Activated T-helper 17 cell treated with anti-CD3 and anti-CD28 coated beads, Interleukin-2, amount 50 U/mL, for 72 hours (primary cell): ENCODE results near the gene OPN4. TPM values are rescaled to one million over a fixed set of nuclear protein-coding genes. Genes with fewer than 3 reads are reported as not detected.

Experiments used
- ATAC-seq: fragments of 150-1000 bp; cut with Tn5 transposase; replicated peaks from 2 replicates; pipeline ENCODE4 v1.10.0; 2021; ENCODE audit warnings: mild to moderate bottlenecking, moderate library complexity
- H3K27ac Mint-ChIP-seq: one replicate; pipeline ENCODE4 v1.8.0; 2022; ENCODE audit warnings: mixed read lengths
- H3K27me3 Mint-ChIP-seq: one replicate; pipeline ENCODE4 v1.8.0; 2022; ENCODE audit warnings: mixed read lengths
- H3K36me3 Mint-ChIP-seq: one replicate; pipeline ENCODE4 v1.8.0; 2022; ENCODE audit warnings: low read depth, mild to moderate bottlenecking, mixed read lengths
- H3K4me1 Mint-ChIP-seq: one replicate; pipeline ENCODE4 v1.8.0; 2022; ENCODE audit warnings: mixed read lengths
- H3K4me3 Mint-ChIP-seq: one replicate; pipeline ENCODE4 v1.8.0; 2022; ENCODE audit warnings: mild to moderate bottlenecking, mixed read lengths
- H3K9me3 Mint-ChIP-seq: one replicate; pipeline ENCODE4 v1.8.0; 2022; ENCODE audit warnings: mixed read lengths
- total RNA-seq, 2 donors: library from RNA; stranded (reverse); gene quantifications; one replicate each; pipeline ENCODE4 v1.2.3, GENCODE V29; 2022

OPN4 gene
- total RNA-seq, 2 donors from 2014 or later = not detected

DNA sequence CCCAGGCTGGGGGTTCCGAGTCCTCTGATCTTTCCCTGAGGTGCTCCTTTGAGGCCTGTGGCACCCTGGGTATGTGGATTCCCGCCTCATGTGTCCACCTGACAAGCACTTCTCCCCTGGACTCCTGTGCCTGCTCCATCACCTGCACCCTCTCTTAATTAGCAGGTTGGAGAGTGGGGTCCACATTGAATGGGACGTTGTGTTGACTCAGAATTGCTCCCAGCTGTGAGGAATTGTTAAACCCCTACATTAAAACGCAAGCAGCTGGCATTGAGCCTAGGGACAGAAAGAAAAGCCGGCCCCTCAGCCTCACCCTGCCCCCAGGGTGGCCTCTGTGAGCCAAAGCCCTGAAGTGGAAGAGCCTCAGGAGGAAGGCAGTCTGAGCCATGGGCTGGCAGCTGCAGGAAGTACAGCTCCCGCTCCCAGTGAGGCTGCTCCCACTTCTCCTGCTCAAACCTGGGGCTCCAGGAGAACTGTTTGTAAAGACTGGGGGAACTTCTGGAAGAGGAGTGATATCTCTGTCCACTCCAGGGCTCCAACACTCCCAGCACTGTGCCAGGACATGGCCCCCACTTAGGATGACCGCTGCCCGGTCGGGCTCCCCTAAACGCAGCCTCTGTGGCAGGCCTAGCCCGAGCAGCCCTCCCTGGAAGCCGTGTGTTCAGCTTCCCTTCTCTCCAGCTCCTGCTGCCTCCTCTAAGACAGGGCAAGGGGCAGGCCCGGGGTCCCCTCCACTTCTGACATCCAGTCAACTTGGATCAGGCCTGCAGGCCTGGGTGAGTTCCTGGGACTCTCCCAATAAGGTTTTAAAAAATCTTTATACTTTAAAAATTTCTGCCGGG lies 1.8 kb upstream of the OPN4 start:
- no peak for ATAC-seq
- Mint-ChIP-seq H3K4me3 (no peak overlapping the region), H3K9me3 (no peaks in the 10 kb centered on the region), H3K4me1 (no peaks in the 10 kb centered on the region), H3K27me3 (peaks cover 4% of the 10 kb centered on the region), H3K36me3 (no peaks in the 10 kb centered on the region), H3K27ac (no peak overlapping the region)

DNA sequence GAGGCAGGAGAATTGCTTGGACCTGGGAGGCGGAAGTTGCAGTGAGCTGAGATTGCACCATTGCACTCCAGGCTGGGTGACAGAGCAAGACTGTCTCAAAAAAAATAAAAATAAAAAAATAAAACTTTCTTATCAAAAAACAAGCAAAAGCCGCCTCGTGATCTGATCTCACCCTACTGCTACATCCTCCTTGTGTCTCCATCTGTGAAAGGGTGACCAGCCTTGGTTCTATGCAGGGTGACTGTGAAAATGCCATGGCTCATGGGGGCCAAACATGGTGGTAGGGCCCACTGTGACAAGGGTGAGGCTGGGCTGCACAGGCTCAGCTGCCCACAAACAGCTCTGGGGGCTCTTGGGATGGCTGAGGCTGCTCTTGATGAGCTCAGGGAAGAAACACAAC lies 968 bp upstream of the OPN4 start:
- H3K27me3 Mint-ChIP-seq = peaks cover 4% of the 10 kb centered on the region
- H3K4me3 Mint-ChIP-seq = no peak overlapping the region
- no peaks in the 10 kb centered on the region for H3K36me3 Mint-ChIP-seq

DNA sequence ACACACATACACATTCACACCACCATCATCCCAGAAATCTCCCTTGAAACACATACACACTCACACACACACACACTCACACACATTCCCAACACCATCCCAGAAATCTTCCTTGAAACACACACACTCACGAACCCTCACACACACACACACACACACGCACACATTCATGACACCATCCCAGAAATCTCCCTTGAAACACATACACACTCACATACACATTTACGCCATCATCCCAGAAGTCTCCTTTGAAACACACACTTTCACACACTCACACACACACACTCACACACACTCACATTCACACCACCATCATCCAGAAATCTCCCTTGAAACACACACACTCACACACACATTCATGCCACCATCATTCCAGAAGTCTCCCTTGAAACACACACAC lies 360 bp upstream of the OPN4 start:
- no peak for ATAC-seq
- no peaks in the 10 kb centered on the region for H3K36me3 Mint-ChIP-seq
- peaks cover 4% of the 10 kb centered on the region for H3K27me3 Mint-ChIP-seq
- H3K4me1 Mint-ChIP-seq = no peaks in the 10 kb centered on the region
- no peak overlapping the region for H3K4me3 Mint-ChIP-seq
- H3K27ac Mint-ChIP-seq = no peak overlapping the region
- H3K9me3 Mint-ChIP-seq = no peaks in the 10 kb centered on the region

More for the DNA sequence above, 968 bp upstream of the OPN4 start:
- ATAC-seq = no peak
- no peak overlapping the region for H3K27ac Mint-ChIP-seq
- H3K4me1 Mint-ChIP-seq = no peaks in the 10 kb centered on the region
- no peaks in the 10 kb centered on the region for H3K9me3 Mint-ChIP-seq

- H3K27me3 Mint-ChIP-seq = peaks cover 4% of the 10 kb centered on the region
- no peak overlapping the region for H3K4me3 Mint-ChIP-seq
- no peaks in the 10 kb centered on the region for H3K36me3 Mint-ChIP-seq
- no peak for ATAC-seq
- H3K9me3 Mint-ChIP-seq = no peaks in the 10 kb centered on the region
- no peak overlapping the region for H3K27ac Mint-ChIP-seq
- H3K4me1 Mint-ChIP-seq = no peaks in the 10 kb centered on the region
Observed at GRCh38 chr10:86655173-86655540, 810 bp downstream of the OPN4 start.

DNA sequence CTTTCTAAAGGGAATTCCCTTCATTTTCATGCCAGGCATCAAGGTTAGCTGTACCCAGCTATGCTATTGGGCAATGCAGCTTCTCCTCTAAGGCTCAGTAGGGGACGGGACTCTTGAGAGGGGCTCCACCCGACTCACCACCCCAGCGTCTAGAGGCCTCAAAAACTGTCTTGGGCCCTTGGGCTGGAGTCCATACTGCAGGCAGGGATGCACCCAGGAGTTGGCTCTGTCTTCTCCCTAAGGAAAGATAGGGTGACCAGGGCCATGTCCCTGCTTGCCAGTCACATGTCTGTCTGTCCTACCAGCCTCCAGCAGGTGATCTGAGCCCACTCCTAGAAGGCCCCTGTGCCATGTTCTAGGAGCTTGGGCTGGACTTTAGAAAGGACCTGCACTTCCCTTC lies 1.2 kb downstream of the OPN4 start:
- no peaks in the 10 kb centered on the region for H3K4me1 Mint-ChIP-seq
- no peaks in the 10 kb centered on the region for H3K9me3 Mint-ChIP-seq
- no peak overlapping the region for H3K4me3 Mint-ChIP-seq
- H3K36me3 Mint-ChIP-seq = no peaks in the 10 kb centered on the region
- no peak overlapping the region for H3K27ac Mint-ChIP-seq
- peaks cover 2% of the 10 kb centered on the region for H3K27me3 Mint-ChIP-seq
- no peak for ATAC-seq

DNA sequence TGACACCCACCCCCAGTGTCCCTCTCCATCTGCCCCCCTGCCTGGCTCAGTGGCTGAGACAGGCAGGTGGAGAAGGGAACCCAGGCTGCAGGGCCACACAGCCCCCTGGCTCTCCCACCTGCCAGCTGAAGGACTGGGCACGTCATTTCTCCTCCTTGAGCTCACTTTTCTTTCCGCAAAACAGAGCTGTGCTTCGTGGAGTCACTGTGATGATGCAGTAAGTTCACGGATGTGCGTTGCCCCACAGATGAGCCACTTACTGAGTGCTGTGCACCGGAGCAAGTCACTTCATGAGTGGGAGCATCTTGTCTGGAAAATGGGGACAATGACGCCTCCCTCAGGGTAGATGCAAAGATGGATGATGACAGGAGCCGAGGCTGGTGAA lies 2.7 kb downstream of the OPN4 start:
- H3K27ac Mint-ChIP-seq = no peak overlapping the region
- no peaks in the 10 kb centered on the region for H3K27me3 Mint-ChIP-seq
- no peaks in the 10 kb centered on the region for H3K9me3 Mint-ChIP-seq
- ATAC-seq = no peak
- no peaks in the 10 kb centered on the region for H3K36me3 Mint-ChIP-seq
- no peaks in the 10 kb centered on the region for H3K4me1 Mint-ChIP-seq
- no peak overlapping the region for H3K4me3 Mint-ChIP-seq

GRCh38 chr10:86657396-86658011 lies 3.2 kb downstream of the OPN4 start:
- H3K4me3 Mint-ChIP-seq = no peak overlapping the region
- H3K27me3 Mint-ChIP-seq = no peaks in the 10 kb centered on the region
- no peaks in the 10 kb centered on the region for H3K9me3 Mint-ChIP-seq
- no peaks in the 10 kb centered on the region for H3K36me3 Mint-ChIP-seq
- H3K4me1 Mint-ChIP-seq = no peaks in the 10 kb centered on the region
- ATAC-seq = no peak
- H3K27ac Mint-ChIP-seq = no peak overlapping the region

GRCh38 chr10:86658261-86658741 lies 4.0 kb downstream of the OPN4 start:
- ATAC-seq = no peak
- H3K4me3 Mint-ChIP-seq = no peak overlapping the region
- H3K36me3 Mint-ChIP-seq = no peaks in the 10 kb centered on the region
- H3K27ac Mint-ChIP-seq = no peak overlapping the region
- no peaks in the 10 kb centered on the region for H3K9me3 Mint-ChIP-seq
- no peaks in the 10 kb centered on the region for H3K27me3 Mint-ChIP-seq
- no peaks in the 10 kb centered on the region for H3K4me1 Mint-ChIP-seq

DNA sequence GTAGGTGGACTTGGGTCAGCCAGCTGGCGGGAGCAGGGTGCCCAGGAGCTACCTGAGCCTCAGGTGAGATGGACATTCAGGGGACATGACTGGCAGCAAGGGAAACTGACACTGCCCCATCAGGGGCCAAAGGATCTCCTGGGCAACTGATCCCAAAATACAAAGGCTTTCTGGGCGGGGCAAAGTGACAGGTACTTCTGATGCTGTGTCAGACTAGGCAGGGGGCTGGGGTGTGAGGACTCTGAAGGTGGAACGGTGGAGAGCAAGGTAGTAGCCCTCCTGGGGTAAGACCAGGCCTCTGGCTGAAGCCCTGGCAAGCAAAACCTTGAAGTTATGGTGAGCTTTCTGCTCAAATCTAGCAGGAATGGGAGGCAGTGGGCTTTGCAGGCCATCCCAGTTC lies 4.4 kb downstream of the OPN4 start:
- Mint-ChIP-seq H3K27ac (no peak overlapping the region), H3K4me1 (no peaks in the 10 kb centered on the region)
- no peak for ATAC-seq

DNA sequence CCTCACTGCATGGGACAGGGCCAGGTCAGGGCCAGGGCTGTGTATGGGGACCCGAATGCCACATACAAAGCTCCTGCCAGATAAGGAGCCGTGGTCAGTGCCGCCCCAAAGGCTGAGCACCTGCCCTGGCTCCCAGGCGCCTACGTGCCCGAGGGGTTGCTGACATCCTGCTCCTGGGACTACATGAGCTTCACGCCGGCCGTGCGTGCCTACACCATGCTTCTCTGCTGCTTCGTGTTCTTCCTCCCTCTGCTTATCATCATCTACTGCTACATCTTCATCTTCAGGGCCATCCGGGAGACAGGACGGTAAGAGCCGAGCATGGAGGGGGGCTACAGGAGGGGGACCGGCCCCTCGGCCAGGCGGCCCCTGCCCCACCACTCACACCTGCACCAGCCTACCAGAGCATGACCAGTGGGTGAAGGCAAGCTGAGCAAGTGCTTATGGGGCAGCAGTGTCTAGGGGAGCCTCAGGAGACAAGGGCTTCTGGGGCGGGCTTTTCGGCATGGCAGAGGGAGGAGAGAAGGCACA lies 4.9 kb downstream of the OPN4 start:
- H3K9me3 Mint-ChIP-seq = no peaks in the 10 kb centered on the region
- H3K27me3 Mint-ChIP-seq = no peaks in the 10 kb centered on the region
- no peak overlapping the region for H3K4me3 Mint-ChIP-seq
- H3K36me3 Mint-ChIP-seq = no peaks in the 10 kb centered on the region
- no peaks in the 10 kb centered on the region for H3K4me1 Mint-ChIP-seq
- ATAC-seq = no peak
- no peak overlapping the region for H3K27ac Mint-ChIP-seq

More for the DNA sequence above, 4.4 kb downstream of the OPN4 start:
- Mint-ChIP-seq H3K4me3 (no peak overlapping the region), H3K36me3 (no peaks in the 10 kb centered on the region), H3K9me3 (no peaks in the 10 kb centered on the region), H3K27me3 (no peaks in the 10 kb centered on the region)

DNA sequence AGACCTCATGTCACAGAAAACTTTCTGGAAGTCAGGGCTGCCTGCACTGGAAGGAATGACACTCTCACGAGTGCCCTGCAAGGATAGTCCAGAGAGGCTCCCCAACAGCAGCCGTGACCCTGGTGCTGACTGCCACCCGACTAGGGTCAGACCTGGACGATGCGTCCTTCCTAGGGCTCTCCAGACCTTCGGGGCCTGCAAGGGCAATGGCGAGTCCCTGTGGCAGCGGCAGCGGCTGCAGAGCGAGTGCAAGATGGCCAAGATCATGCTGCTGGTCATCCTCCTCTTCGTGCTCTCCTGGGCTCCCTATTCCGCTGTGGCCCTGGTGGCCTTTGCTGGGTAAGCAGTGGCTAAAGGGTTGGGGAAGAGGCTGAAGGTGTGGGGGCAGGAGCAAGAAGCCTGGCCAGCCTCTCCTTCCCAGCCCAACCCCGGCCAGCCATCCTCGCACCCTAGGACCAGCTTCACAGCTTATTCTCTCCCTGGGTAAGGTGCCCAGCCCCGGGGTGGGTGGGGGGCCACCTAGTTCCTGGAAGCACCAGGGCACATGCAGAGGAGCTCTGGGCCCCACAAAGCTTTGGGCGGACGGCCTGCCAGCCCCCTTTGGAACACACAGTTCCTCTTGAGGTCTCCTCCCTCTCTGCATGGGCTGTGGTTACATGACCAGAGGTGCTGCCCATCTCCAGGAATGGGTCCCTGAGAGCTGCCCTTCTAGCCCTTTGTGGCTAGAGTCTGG lies 5.5 kb downstream of the OPN4 start:
- Mint-ChIP-seq H3K4me1 (no peaks in the 10 kb centered on the region), H3K36me3 (no peaks in the 10 kb centered on the region), H3K9me3 (no peaks in the 10 kb centered on the region), H3K27me3 (no peaks in the 10 kb centered on the region), H3K4me3 (no peak overlapping the region), H3K27ac (no peak overlapping the region)
- ATAC-seq = no peak

DNA sequence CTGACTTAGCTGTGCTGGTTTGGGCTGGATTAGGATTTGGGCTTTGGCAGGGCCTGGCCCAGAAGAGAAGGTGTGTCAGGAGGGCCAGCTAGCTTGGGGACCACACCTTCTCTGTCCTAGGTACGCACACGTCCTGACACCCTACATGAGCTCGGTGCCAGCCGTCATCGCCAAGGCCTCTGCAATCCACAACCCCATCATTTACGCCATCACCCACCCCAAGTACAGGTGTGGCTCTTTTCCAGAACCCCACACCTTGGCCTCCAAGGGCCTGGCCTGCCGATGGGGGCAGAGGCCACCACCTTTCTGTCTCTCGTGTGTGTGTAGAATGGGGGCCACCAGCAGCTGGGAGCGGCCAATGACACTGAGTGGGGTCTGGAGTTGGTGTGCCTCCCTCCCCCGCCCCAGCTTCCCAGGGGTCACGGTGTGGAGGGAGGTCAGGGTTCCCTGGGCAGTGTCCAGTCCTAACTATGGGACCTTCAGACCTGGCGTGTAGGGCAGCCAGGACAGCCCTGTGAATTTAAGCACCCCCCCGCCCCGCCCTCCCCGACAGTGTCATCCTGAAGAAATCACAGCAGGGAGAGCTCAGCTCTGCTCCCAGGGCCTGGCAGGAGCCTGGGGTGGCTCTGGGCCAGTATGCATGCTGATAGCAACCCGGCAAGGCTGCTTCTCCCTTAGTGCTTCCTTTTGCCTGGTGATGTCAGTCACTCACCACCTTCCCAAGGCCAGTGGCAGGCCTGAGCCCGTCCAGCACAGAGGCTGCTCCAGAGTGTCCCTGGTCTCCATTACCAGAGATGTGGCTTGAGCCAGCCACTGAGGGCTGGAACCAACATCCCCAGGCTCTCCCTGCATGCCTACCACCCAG lies 7.0 kb downstream of the OPN4 start:
- H3K4me1 Mint-ChIP-seq = no peaks in the 10 kb centered on the region
- no peaks in the 10 kb centered on the region for H3K36me3 Mint-ChIP-seq
- no peak for ATAC-seq
- H3K4me3 Mint-ChIP-seq = no peak overlapping the region
- no peak overlapping the region for H3K27ac Mint-ChIP-seq
- no peaks in the 10 kb centered on the region for H3K9me3 Mint-ChIP-seq
- no peaks in the 10 kb centered on the region for H3K27me3 Mint-ChIP-seq

DNA sequence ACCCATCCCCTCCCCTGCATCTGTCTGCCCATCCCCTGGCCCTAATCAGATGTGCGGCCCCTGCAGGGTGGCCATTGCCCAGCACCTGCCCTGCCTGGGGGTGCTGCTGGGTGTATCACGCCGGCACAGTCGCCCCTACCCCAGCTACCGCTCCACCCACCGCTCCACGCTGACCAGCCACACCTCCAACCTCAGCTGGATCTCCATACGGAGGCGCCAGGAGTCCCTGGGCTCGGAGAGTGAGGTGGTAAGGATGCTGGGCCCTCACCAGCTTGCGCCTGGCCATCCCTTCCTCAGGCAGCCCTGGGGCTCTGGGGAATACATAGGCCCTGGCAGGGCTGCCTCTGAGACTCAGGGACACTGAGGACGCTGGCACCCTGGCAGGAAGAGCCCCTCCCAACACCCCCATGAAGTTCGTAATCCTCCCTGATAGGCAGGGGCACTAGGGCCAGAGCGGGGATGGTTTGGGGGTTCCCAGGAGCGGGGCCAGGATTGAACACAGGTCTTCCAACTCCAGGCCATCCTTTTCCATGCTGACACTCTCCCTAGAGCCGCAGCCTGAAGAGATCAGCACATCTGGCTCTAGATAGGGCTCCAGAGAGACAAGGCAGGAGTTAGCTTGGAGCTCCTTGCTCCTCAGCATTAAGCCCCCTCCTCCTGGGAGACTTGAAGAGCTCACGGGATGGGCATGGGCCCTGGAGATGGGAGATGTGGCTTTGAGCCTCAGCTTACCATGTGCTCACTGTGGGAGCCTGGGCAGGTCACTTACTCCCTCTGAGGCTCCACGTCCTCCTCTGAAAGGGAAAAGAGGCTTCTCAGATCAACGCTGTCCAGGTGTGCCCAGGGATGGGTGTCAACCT lies 8.1 kb downstream of the OPN4 start:
- Mint-ChIP-seq H3K4me1 (no peaks in the 10 kb centered on the region), H3K27ac (no peak overlapping the region), H3K36me3 (no peaks in the 10 kb centered on the region), H3K4me3 (no peak overlapping the region), H3K27me3 (no peaks in the 10 kb centered on the region), H3K9me3 (no peaks in the 10 kb centered on the region)
- ATAC-seq = no peak
